GM20000 (cell line): ENCODE measurements around the gene LANCL1.
"Not testable (repeated sequence)": the region's sequence is repeated elsewhere in the genome, so short reads cannot be mapped to it uniquely, and the experiment has no call there.

Source experiments
- DNase-seq: peaks from one replicate; pipeline ENCODE4 v3.0.0; 2012; ENCODE audit warnings: low spot score
- CTCF ChIP-seq: IDR thresholded peaks from 2 replicates; pipeline ENCODE4 v1.5.1; 2012; ENCODE audit warnings: mild to moderate bottlenecking, control low read depth; ENCODE audit errors: extremely low read depth, missing control alignments

The LANCL1 gene

GRCh38 chr2:210428393-210429179, 48.0 kb downstream of the LANCL1 start:
- TF ChIP-seq CTCF: no peak
- DNase-seq: no peak

GRCh38 chr2:210427309-210427708, 49.2 kb downstream of the LANCL1 start:
- not testable (repeated sequence) for DNase-seq

DNA sequence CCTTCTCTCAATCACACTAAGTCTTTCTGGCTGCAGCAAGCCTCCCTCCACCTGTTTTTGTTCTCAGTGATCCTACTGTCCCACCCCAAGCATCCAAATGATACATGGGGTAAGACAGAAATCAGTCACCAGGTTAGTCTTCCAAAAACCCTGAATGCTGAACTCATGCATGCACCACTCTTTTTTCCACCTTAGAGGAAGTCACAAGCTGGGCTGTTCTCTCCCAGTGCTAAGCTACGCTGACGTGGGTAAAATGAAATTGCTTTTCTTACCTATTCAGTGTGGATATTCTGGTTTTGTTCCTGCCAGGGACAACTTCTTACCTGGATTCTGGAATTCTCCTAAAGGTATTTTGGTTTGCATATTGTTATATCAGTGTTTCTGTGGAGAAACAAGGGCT, 54.2 kb downstream of the LANCL1 start:
- no peak for TF ChIP-seq CTCF
- DNase-seq: no peak

- no peak for DNase-seq
- no peak for TF ChIP-seq CTCF
Measured at GRCh38 chr2:210421916-210422315, 54.6 kb downstream of the LANCL1 start.

GRCh38 chr2:210412660-210413059, 63.9 kb downstream of the LANCL1 start:
- no peak for TF ChIP-seq CTCF
- no peak for DNase-seq

DNA sequence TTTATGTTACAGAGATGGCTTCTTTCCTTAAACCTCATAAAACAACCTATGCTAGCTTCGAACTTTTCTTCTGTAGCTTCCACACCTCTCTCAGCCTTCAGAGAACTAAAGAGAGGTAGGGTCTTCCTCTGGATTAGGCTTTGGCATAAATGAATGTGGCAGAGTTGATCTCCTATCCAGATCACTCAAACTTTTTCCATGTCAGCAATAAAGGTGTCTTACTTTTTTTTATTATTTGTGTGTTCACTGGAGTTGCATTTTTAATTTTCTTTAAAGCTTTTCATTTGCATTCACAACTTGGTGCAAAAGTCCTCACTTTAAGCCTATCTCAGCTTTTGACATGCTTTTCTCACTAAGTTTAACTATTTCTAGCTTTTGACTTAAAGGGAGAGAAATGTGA, 66.0 kb downstream of the LANCL1 start:
- TF ChIP-seq CTCF: no peak
- DNase-seq: no peak

DNA sequence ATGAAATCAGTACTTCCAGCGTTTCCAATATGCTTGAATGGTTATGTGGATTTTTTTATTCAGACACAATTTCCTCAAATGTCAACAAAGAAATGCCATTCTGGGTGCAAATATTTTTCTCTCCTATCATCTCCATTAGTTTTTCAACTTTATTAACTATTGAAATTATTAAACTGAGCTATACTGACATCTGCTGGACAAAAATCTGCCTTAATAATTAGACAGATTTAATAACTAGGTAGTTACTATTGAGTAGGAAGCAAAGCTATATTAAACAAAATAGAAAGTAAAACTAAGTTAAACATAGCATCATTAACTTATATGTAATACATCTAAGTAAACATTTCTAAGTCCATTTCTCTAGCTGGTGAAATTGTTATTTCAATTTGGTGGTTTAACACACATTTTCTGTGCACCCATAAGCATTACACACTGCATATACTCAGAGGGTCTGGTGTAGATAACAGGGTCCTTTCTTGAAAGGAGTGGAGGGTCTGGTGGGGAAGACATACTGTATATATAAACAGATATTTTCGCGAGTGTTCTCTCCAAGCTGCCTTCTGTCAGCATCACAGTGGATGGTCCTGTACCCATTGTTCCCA, 77.0 kb downstream of the LANCL1 start:
- DNase-seq: no peak
- peak; percentile 17 for TF ChIP-seq CTCF

DNA sequence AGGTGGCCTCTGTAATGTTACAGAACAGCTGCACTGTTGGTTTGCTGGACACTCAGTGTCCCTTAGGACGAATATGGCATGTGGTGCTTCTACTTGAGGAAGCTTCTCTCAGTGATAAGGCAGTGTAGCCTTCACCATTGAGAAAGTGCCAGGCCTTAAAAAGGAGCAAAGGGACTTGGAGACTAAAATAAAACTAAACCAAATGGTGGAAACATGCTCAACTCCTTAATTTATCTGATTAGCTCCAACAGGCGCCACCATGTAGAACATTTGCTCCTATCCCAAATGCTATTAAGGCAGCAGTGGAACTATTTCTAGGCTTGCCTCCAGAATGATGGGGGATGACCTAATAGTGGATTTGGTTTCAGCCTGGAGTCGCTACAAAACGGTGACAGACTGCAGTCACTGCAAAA, 84.1 kb downstream of the LANCL1 start:
- DNase-seq: no peak
- no peak for TF ChIP-seq CTCF
